B cell (primary cell): ENCODE measurements around the gene SACM1L. TPM values are rescaled to one million over a fixed set of nuclear protein-coding genes. Genes with fewer than 3 reads are reported as not detected.
A peak's percentile ranks its signal among the peaks of the same experiment; 100 is the strongest.

Experiments used
- ATAC-seq: fragments of 200-7000 bp; cut with Tn5 transposase; one replicate; pipeline ENCODE4 v1.10.0; 2021; ENCODE audit warnings: low read depth, mild to moderate bottlenecking, moderate number of reproducible peaks, moderate library complexity
- CTCF ChIA-PET: fragments of 350-600 bp; sonication (Branson Sonifier 250); formaldehyde crosslinking; loops from one replicate; lab custom pipeline; 2021; ENCODE audit warnings: antibody characterized with exemption, inconsistent platforms; lab: Charles Lee
- POLR2A ChIA-PET: fragments of 350-600 bp; sonication (Branson Sonifier 250); formaldehyde crosslinking; loops from one replicate; lab custom pipeline; 2021; ENCODE audit warnings: antibody characterized with exemption; lab: Charles Lee
- DNase-seq: peaks from one replicate; pipeline ENCODE4 v3.0.0; 2013
- H2AFZ ChIP-seq: 2 replicates; pipeline ENCODE4 v1.6.1; 2012; ENCODE audit warnings: mild to moderate bottlenecking, low read depth, low read length; ENCODE audit not compliant: insufficient read depth, poor library complexity, severe bottlenecking
- H3K27ac ChIP-seq, 2 donors: 1 replicate in 1 of 2; 2 replicates in 1 of 2; pipeline ENCODE4 v1.5.1; 2012 to 2013; ENCODE audit warnings: low read length in 2 of 2, mild to moderate bottlenecking in 2 of 2, moderate library complexity in 1 of 2
- H3K27me3 ChIP-seq, 4 experiments: fragments of 200-600 bp in 1 of 4; sonication (generic) in 1 of 4; replicated peaks in 1 of 4; 1 replicate in 2 of 4; 2 replicates in 2 of 4; pipeline versions ENCODE4 v1.6.1 to v1.7.0; 2013 to 2016; ENCODE audit warnings: low read length in 3 of 4, mild to moderate bottlenecking in 2 of 4, mixed read lengths in 1 of 4, moderate library complexity in 1 of 4; ENCODE audit not compliant: insufficient read depth in 4 of 4, control insufficient read depth in 3 of 4; ENCODE audit errors: control extremely low read depth in 1 of 4
- H3K36me3 ChIP-seq, 2 experiments: replicated peaks in 1 of 2; 1 replicate in 1 of 2; 2 replicates in 1 of 2; pipeline versions ENCODE4 v1.6.1 to v1.7.1; 2013; ENCODE audit warnings: low read length in 1 of 2; ENCODE audit not compliant: insufficient read depth in 2 of 2, control insufficient read depth in 1 of 2; ENCODE audit errors: control extremely low read depth in 1 of 2, extremely low read depth in 1 of 2
- H3K4me1 ChIP-seq, 2 donors: fragments of 200-600 bp in 1 of 2; sonication (generic) in 1 of 2; 1 replicate in 1 of 2; 2 replicates in 1 of 2; pipeline versions ENCODE4 v1.5.1 to v1.6.1; 2013 to 2017; ENCODE audit warnings: low read length in 2 of 2; ENCODE audit not compliant: control insufficient read depth in 2 of 2, insufficient read depth in 2 of 2
- H3K4me2 ChIP-seq: replicated peaks from 2 replicates; pipeline ENCODE3; 2012; ENCODE audit warnings: mild to moderate bottlenecking, low read depth, low read length; ENCODE audit not compliant: poor library complexity, severe bottlenecking
- H3K4me3 ChIP-seq, 5 experiments: fragments of 200-600 bp in 1 of 5; sonication (generic) in 1 of 5; 1 replicate in 3 of 5; 2 replicates in 2 of 5; pipeline versions ENCODE4 v1.5.1 to v1.7.0; 2011 to 2016; ENCODE audit warnings: low read length in 4 of 5, mild to moderate bottlenecking in 4 of 5, low read depth in 2 of 5, control low read depth in 1 of 5, moderate library complexity in 1 of 5; ENCODE audit not compliant: insufficient read depth in 1 of 5; ENCODE audit errors: control extremely low read depth in 1 of 5, extremely low read depth in 1 of 5
- H3K79me2 ChIP-seq: fragments of 200-600 bp; sonication (generic); one replicate; pipeline ENCODE4 v1.6.0; 2016; ENCODE audit warnings: low read length; ENCODE audit not compliant: control insufficient read depth, insufficient read depth
- H3K9ac ChIP-seq: fragments of 200-600 bp; sonication (generic); 2 replicates; pipeline ENCODE4 v1.6.1; 2017; ENCODE audit warnings: mild to moderate bottlenecking, low read length, moderate library complexity
- H3K9me3 ChIP-seq, 3 donors: one replicate each; pipeline versions ENCODE4 v1.6.1 to v1.7.1; 2013; ENCODE audit warnings: low read length in 2 of 3; ENCODE audit not compliant: control insufficient read depth in 2 of 3, insufficient read depth in 1 of 3; ENCODE audit errors: control extremely low read depth in 1 of 3
- H4K20me1 ChIP-seq: 2 replicates; pipeline ENCODE4 v1.6.0; 2012; ENCODE audit warnings: mild to moderate bottlenecking, low read length; ENCODE audit not compliant: insufficient read depth, control insufficient read depth, poor library complexity, severe bottlenecking
- H3K27ac Mint-ChIP-seq: one replicate; pipeline ENCODE4 v1.8.0; 2021; ENCODE audit warnings: mixed read lengths
- H3K27me3 Mint-ChIP-seq: one replicate; pipeline ENCODE4 v1.8.0; 2021; ENCODE audit warnings: mixed read lengths
- H3K4me1 Mint-ChIP-seq: one replicate; pipeline ENCODE4 v1.8.0; 2021; ENCODE audit warnings: mixed read lengths
- H3K4me3 Mint-ChIP-seq: one replicate; pipeline ENCODE4 v1.8.0; 2021; ENCODE audit warnings: mixed read lengths
- H3K9me3 Mint-ChIP-seq: one replicate; pipeline ENCODE4 v1.8.0; 2022; ENCODE audit warnings: mixed read lengths; ENCODE audit not compliant: insufficient read depth
- CTCF ChIP-seq: fragments of 200-600 bp; IDR thresholded peaks from one replicate; pipeline ENCODE4 v1.8.0; 2022; ENCODE audit warnings: antibody characterized with exemption, mild to moderate bottlenecking
- EZH2 ChIP-seq: IDR thresholded peaks from 2 replicates; pipeline ENCODE4 v1.6.1; 2012; ENCODE audit warnings: borderline replicate concordance, low read depth, mild to moderate bottlenecking, moderate library complexity, low read length; ENCODE audit not compliant: insufficient read depth, poor library complexity, severe bottlenecking
- WGBS: methylation state at CpG from one replicate; pipeline ENCODE4 v1.1.5; 2013; ENCODE audit warnings: missing lambda C conversion rate; ENCODE audit not compliant: insufficient coverage; 5-methylcytosine and 5-hydroxymethylcytosine counted together
- intact Hi-C: fragments of 100-400 bp; cut with micrococcal nuclease; formaldehyde crosslinking; loops from one replicate; pipeline ENCODE4 v1.10.0; 2022
- polyA plus RNA-seq: library from polyadenylated mRNA; depleted of rRNA; stranded (reverse); fragments of >200 nt; gene quantifications from 2 replicates; pipeline ENCODE4 v1.2.3, GENCODE V29; 2012
- total RNA-seq, 2 donors: library from RNA; stranded (reverse); fragments of 120-200 nt in 1 of 2; gene quantifications; 1 replicate in 1 of 2; 2 replicates in 1 of 2; pipeline versions ENCODE4 v1.2.3 to v1.2.4, GENCODE V29; 2013 to 2022

The SACM1L gene
- total and polyA plus RNA-seq, 2 donors (not counting 1 experiment from before 2014, with no cell fraction given) = 20.7 to 85.7 TPM

DNA sequence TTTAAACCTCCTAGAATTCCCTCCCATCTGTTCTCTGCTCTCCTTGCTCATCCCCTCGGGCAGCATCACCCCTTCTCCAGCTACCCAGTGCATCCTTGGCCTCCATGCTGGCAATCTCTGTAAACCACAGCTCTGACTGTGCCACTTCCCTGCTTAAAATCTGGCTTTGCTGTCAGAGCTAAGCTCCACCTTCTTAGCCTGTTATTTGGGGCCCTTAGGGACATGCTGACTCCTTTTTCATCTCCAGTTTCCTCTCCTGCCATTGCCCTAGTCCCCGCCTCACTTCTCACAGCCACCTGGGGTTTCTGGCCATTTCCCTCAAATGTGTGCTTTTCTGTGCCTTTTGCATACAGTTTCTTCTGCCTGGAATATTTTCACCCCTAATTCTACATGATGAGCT, 101.4 kb downstream of the SACM1L start:
- Histone ChIP-seq H3K4me2 (no peak overlapping the region), H3K9ac (no peak overlapping the region), H3K9me3 (peaks cover 3 to 12% (median 4%) of the 10 kb centered on the region in 3 donors), H3K36me3 (no peaks in the 10 kb centered on the region), H2AFZ (no peak overlapping the region), H3K4me3 (no peak overlapping the region), H3K27ac (no peak overlapping the region), H3K27me3 (peaks cover 0 to 6% (median 0%) of the 10 kb centered on the region in 4 experiments), H3K79me2 (no peaks in the 10 kb centered on the region), H3K4me1 (peaks cover 14 to 21% of the 10 kb centered on the region in 2 donors), H4K20me1 (no peaks in the 10 kb centered on the region)
- H3K9me3 Mint-ChIP-seq = peaks cover 2% of the 10 kb centered on the region
- peaks cover 17% of the 10 kb centered on the region for H3K27me3 Mint-ChIP-seq
- peaks cover 18% of the 10 kb centered on the region for H3K4me1 Mint-ChIP-seq
- TF ChIP-seq EZH2 (no peak), CTCF (no peak)
- H3K27ac Mint-ChIP-seq = no peak overlapping the region
- ChIA-PET CTCF (no interaction called here), POLR2A (no interaction called here)
- intact Hi-C loops = no loop called here
- ATAC-seq = no peak
- no peak overlapping the region for H3K4me3 Mint-ChIP-seq
- 39% methylated on average over 2 of the region's 2 CpGs for WGBS
- DNase-seq = no peak

DNA sequence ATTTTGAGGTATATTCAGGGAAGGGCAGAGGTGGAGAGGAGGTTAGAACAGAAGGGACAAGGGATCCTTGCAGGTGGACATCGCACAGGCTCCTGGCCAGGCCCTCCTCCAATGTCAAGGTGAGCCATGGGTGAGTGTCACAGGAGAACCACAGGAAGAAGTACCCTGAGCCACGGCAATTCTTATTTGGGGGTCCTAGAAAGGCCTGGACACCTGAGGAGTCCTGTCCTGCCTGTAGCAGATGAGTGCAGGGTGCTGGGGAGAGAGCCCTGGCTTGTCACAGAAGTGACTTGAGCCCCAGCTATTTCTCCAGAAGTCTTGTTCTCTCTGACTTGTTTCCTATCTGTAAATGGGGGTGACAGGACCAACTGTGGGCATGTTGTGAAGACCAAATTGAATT, 102.8 kb downstream of the SACM1L start:
- POLR2A ChIA-PET = no interaction called here
- H3K27ac Mint-ChIP-seq = no peak overlapping the region

More for the DNA sequence above, 102.8 kb downstream of the SACM1L start:
- Histone ChIP-seq H3K79me2 (no peaks in the 10 kb centered on the region), H3K36me3 (no peaks in the 10 kb centered on the region), H4K20me1 (no peaks in the 10 kb centered on the region), H3K4me2 (peak overlapping the region; percentile 11), H2AFZ (no peak overlapping the region), H3K27ac (no peak overlapping the region), H3K9me3 (peaks cover 3 to 15% (median 4%) of the 10 kb centered on the region in 3 donors), H3K4me1 (peaks cover 26 to 32% of the 10 kb centered on the region in 2 donors), H3K4me3 (no peak overlapping the region), H3K9ac (no peak overlapping the region), H3K27me3 (peaks cover 0 to 16% (median 9%) of the 10 kb centered on the region in 4 experiments)
- 100% methylated on average over 2 of the region's 2 CpGs for WGBS
- Mint-ChIP-seq H3K27me3 (peaks cover 22% of the 10 kb centered on the region), H3K9me3 (peaks cover 2% of the 10 kb centered on the region), H3K4me1 (peaks cover 27% of the 10 kb centered on the region), H3K4me3 (peak overlapping the region; percentile 2)
- intact Hi-C loops = no loop called here
- no peak for TF ChIP-seq EZH2
- no peak for TF ChIP-seq CTCF
- no peak for DNase-seq
- no peak for ATAC-seq
- CTCF ChIA-PET = no interaction called here
